ENCODE measurements around the gene DTX1. TPM values are rescaled to one million over a fixed set of nuclear protein-coding genes. Genes with fewer than 3 reads are reported as not detected.

Gene DTX1
- polyA plus RNA-seq, 1 experiment = not detected

DNA sequence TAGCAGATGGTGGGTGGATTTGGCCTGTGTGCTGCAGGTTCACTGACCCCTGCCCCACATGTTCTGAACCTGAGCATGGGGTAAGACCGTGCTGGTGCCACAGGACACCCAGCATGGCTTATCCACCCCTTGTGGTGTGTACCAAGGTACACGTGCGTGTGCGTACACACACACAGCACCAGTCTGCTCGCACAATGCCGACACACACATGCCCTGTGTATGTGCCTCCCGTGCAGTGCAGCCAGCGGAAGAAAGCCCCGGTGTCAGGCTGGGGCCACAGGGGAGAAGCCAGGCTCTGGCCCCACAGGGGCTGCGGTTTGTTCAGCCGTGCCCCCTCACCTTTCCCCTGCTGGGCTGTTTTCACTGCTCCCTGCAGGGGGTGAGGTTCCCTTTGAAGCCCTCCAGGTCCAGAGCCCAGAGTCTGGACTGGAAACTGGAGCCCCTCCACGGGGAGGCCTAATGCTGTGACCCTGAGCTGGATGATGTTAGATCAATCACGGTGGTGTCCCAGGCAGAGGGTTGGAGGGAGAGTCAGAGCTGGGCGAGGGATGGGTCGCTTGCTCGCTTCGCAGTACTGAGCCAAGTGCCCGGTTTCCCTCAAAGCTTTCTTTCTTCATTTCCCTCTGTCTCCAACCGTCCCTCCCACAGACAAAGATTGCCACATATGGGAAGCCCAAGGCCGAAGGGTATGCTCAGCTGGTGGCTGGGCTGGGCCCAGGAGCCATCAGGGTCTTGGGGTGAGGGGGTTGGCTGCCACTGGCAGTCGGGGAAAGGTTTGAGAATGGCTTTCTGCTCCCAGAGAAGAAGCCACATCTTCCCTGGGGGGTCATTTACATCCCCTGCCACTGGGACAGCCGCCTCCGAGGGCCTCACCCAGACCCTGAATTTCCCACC is 6.2 kb downstream of the DTX1 start:
- CTCF ChIA-PET = interaction anchor here (2.4 kb wide), 1 partner anchor 13 kb away, joined by 10 read pairs; no protein-coding TSS in a partner anchor
- Histone ChIP-seq H3K27me3 (ENCODE audit: control insufficient read depth, insufficient read depth, low read length) (peaks cover 1% of the 10 kb centered on the region), H3K36me3 (ENCODE audit: control insufficient read depth, insufficient read depth, low read length) (no peaks in the 10 kb centered on the region), H3K4me3 (ENCODE audit: low read depth, low read length) (no peak overlapping the region)
- TF ChIP-seq, protein P1, sequence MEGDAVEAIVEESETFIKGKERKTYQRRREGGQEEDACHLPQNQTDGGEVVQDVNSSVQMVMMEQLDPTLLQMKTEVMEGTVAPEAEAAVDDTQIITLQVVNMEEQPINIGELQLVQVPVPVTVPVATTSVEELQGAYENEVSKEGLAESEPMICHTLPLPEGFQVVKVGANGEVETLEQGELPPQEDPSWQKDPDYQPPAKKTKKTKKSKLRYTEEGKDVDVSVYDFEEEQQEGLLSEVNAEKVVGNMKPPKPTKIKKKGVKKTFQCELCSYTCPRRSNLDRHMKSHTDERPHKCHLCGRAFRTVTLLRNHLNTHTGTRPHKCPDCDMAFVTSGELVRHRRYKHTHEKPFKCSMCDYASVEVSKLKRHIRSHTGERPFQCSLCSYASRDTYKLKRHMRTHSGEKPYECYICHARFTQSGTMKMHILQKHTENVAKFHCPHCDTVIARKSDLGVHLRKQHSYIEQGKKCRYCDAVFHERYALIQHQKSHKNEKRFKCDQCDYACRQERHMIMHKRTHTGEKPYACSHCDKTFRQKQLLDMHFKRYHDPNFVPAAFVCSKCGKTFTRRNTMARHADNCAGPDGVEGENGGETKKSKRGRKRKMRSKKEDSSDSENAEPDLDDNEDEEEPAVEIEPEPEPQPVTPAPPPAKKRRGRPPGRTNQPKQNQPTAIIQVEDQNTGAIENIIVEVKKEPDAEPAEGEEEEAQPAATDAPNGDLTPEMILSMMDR (IDR thresholded peaks at IDR 0.05; ENCODE audit: insufficient read depth, low read depth, low read length) = no peak
- DNase-seq (ENCODE audit: low read depth) = no peak
- POLR2A ChIA-PET = no interaction called here

DNA sequence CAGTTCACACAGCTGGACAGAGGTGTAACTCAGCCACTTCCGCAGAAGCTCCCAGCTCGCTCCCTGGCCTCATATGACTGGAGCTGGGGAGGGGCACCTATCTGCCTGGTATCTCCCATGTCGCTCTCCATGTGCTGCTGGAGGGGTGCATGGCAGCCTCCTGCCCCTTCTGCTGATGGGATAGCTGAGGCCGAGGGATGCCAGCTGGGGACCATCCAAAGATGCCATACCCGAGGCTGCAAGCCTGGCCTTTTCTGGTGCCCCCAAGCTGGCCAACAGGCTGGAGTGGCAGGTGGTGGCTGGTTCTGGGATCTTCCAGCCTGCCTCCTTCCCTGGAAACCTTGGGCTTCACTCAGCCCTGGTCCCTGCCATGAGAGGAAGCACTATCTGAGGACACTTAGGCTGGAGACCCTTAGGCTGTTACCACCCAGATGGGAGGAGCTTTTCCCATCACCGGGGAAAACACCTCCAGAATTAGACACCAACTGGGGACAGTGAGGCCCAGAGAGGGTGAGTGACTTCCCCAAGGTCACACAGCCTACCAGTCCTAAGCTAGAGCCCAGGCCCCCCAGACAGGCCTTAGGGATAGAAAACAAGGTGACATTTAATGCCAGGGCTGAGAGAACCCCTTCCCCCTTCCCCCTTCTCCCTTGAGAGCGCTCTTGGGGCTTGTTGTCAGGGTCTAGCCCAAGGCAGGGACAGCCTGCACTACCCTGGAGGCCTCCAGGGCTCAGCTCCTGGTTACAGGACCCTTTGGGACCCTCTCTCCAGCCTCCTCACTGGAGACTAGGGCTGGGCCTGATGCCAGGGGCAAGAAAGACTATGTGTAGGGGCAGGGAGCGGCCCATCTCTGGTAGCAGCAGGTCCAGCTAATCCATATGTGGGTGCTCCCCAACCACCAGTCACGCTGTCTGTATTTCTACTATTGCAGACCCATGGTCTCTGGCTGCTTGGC is 7.1 kb downstream of the DTX1 start:
- Histone ChIP-seq H3K36me3 (ENCODE audit: control insufficient read depth, insufficient read depth, low read length) (no peaks in the 10 kb centered on the region), H3K4me3 (ENCODE audit: low read depth, low read length) (no peak overlapping the region), H3K27me3 (ENCODE audit: control insufficient read depth, insufficient read depth, low read length) (no peaks in the 10 kb centered on the region)
- CTCF ChIA-PET = interaction anchor here (1.3 to 2.4 kb wide), 2 partner anchors 14 to 35 kb away, joined by 3 to 10 read pairs; no protein-coding TSS in a partner anchor
- TF ChIP-seq, protein P1 (IDR thresholded peaks at IDR 0.05; ENCODE audit: insufficient read depth, low read depth, low read length) = no peak
- DNase-seq (ENCODE audit: low read depth) = no peak
- POLR2A ChIA-PET = no interaction called here

DNA sequence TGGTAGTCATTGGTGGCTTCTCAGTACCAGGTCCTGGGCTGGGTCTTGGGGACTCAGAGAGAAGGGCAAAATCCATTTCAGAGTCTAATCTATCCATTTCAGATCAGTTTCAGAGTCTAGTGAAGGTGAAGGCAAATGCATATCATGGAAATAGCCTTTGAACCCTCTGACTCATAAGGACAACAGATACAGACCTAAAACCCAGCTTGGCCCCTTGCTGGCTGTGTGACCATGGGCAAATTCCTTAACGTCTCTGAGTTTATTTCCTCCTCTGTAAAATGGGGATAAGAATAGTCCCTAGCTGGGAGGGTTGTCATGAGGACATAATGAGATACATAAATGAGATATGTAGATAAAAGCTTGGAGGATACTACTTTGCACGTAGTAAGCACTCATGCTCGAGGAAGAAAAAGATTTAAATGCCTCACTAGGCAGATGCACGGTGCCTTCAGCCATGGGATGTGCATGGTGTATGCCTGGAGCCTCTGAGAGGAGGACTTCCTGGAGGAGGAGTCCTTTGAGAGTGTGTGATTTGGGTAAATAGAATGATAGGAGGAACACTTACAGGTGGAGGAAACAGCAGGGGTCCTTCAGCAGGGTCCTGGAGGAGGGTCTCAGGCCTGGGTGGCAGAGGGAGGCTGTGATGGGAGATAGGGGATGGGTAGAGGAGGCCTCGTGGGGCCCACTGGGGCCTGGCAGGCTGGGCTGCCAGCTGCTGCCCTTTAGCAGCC is 8.0 kb downstream of the DTX1 start:
- ChIA-PET CTCF (interaction anchor here (1.2 to 1.3 kb wide), 2 partner anchors 34 to 110 kb away, joined by 3 read pairs; no protein-coding TSS in a partner anchor), POLR2A (no interaction called here)
- no peak for DNase-seq (ENCODE audit: low read depth)
- TF ChIP-seq, protein P1 (IDR thresholded peaks at IDR 0.05; ENCODE audit: insufficient read depth, low read depth, low read length) = no peak
- no peaks in the 10 kb centered on the region for H3K36me3 ChIP-seq (ENCODE audit: control insufficient read depth, insufficient read depth, low read length)
- no peak overlapping the region for H3K4me3 ChIP-seq (ENCODE audit: low read depth, low read length)
- no peaks in the 10 kb centered on the region for H3K27me3 ChIP-seq (ENCODE audit: control insufficient read depth, insufficient read depth, low read length)

DNA sequence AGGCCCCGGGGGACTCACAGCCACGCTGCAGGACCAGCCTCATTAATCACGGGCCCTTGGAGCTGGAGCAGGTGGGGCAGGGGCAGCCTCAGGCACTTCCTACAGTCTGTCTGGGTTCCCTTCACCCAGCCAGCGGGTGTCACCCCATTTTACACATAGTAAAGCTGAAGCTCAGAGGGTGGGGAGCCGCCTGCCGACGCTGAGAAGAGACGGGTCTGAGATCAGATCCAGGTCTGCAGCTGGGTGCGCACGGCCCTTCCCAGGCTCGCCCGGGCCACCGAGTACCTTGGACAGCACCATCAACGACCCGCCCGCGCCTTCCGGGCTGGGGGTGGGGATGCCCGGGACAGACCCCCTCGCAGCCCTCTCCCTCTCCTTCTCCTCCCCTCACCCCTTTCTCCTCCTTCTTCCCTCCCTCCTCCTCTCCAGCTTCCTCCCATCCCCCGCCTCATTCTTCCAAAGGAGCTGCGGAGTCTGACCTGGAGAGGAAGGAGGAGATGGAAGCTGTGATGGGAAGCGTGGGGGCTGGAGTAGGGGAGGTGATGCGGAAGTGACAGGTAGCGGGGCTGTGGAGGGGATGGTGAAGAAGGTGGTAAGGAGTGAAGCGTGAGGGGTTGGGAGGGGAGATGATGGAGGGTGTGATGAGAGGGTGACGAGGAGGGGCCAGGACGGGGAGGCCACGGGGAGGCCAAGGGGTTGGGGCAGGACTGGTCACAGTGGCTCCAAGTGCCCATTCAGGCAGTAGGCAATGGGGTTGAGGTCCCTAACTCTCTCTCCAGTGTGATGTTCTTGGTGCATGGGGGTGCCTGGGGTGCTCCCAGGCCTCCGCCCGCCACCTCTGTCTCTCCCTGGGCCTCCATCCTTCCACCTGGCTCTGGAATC is 8.8 kb downstream of the DTX1 start:
- Histone ChIP-seq H3K36me3 (ENCODE audit: control insufficient read depth, insufficient read depth, low read length) (no peaks in the 10 kb centered on the region), H3K27me3 (ENCODE audit: control insufficient read depth, insufficient read depth, low read length) (no peaks in the 10 kb centered on the region), H3K4me3 (ENCODE audit: low read depth, low read length) (no peak overlapping the region)
- DNase-seq (ENCODE audit: low read depth) = no peak
- CTCF ChIA-PET = interaction anchor here (1.2 to 1.9 kb wide), 4 partner anchors 17 to 109 kb away, joined by 3 to 9 read pairs (median 3); no protein-coding TSS in a partner anchor
- TF ChIP-seq, protein P1 (IDR thresholded peaks at IDR 0.05; ENCODE audit: insufficient read depth, low read depth, low read length) = no peak
- POLR2A ChIA-PET = interaction anchor here (0.6 kb wide), 1 partner anchor 87 kb away, joined by 3 read pairs; the partner anchor contains the start of gene OAS2

Measured in BJ (cell line).